KG1 (cell line): ENCODE data around the gene HIPK2.
"Not testable (repeated sequence)": the region's sequence is repeated elsewhere in the genome, so short reads cannot be mapped to it uniquely, and the experiment has no call there.

ENCODE experiments used
- DNase-seq: peaks from one replicate; lab custom pipeline; 2025; lab: John Stamatoyannopoulos, UW

Gene HIPK2

GRCh38 chr7:139620676-139621344, 157.0 kb downstream of the HIPK2 start:
- no peak for DNase-seq

- no peak for DNase-seq
These were observed 158.5 kb downstream of the HIPK2 start for GRCh38 chr7:139619367-139619657.

- DNase-seq = no peak
These were observed 159.1 kb downstream of the HIPK2 start for GRCh38 chr7:139618482-139619366.

GRCh38 chr7:139617074-139617473, 160.7 kb downstream of the HIPK2 start:
- DNase-seq = no peak

GRCh38 chr7:139614886-139615285, 162.9 kb downstream of the HIPK2 start:
- no peak for DNase-seq

GRCh38 chr7:139613971-139614411, 163.8 kb downstream of the HIPK2 start:
- no peak for DNase-seq

GRCh38 chr7:139611556-139611955, 166.2 kb downstream of the HIPK2 start:
- not testable (repeated sequence) for DNase-seq

GRCh38 chr7:139610595-139610994, 167.2 kb downstream of the HIPK2 start:
- no peak for DNase-seq

- DNase-seq = no peak
These were observed 173.9 kb downstream of the HIPK2 start for GRCh38 chr7:139603896-139604295.

GRCh38 chr7:139603282-139603681, 174.5 kb downstream of the HIPK2 start:
- DNase-seq = no peak

- DNase-seq = no peak
These were observed 175.6 kb downstream of the HIPK2 start for GRCh38 chr7:139602143-139602722.

GRCh38 chr7:139601176-139601575, 176.6 kb downstream of the HIPK2 start:
- DNase-seq = no peak

- DNase-seq = no peak
These were observed 177.5 kb downstream of the HIPK2 start for GRCh38 chr7:139600306-139600705.

GRCh38 chr7:139598642-139599041, 179.2 kb downstream of the HIPK2 start:
- DNase-seq = no peak

GRCh38 chr7:139597028-139597427, 180.8 kb downstream of the HIPK2 start:
- no peak for DNase-seq

GRCh38 chr7:139596626-139597025, 181.2 kb downstream of the HIPK2 start:
- no peak for DNase-seq

- DNase-seq = no peak
These were observed 182.0 kb downstream of the HIPK2 start for GRCh38 chr7:139595806-139596205.

GRCh38 chr7:139594911-139595476, 182.8 kb downstream of the HIPK2 start:
- no peak for DNase-seq

GRCh38 chr7:139594090-139594489, 183.7 kb downstream of the HIPK2 start:
- no peak for DNase-seq

GRCh38 chr7:139592801-139593461, 184.9 kb downstream of the HIPK2 start:
- DNase-seq = no peak

GRCh38 chr7:139591550-139592195, 186.1 kb downstream of the HIPK2 start:
- DNase-seq = no peak

GRCh38 chr7:139589474-139589873, 188.3 kb downstream of the HIPK2 start:
- DNase-seq = no peak
